Natural killer cell (primary cell): ENCODE data around the gene DAZAP2. TPM values are rescaled to one million over a fixed set of nuclear protein-coding genes. Genes with fewer than 3 reads are reported as not detected.

Source experiments
- ATAC-seq, 3 donors: fragments of 150-1000 bp in 2 of 3; fragments of 200-7000 bp in 1 of 3; cut with Tn5 transposase; 1 replicate in 1 of 3; 2 replicates in 2 of 3; pipeline ENCODE4 v1.10.0; 2021; ENCODE audit warnings: mild to moderate bottlenecking in 2 of 3, moderate library complexity in 2 of 3
- DNase-seq, 2 donors: peaks; one replicate each; pipeline versions ENCODE4 v3.0.0 to v3.0.0-alpha.2; 2013 to 2021; ENCODE audit warnings: mixed read lengths in 1 of 2
- H3K27ac ChIP-seq: one replicate; pipeline ENCODE4 v1.5.1; 2013; ENCODE audit warnings: mild to moderate bottlenecking, low read length
- H3K27me3 ChIP-seq: one replicate; pipeline ENCODE4 v1.6.1; 2013; ENCODE audit warnings: low read length; ENCODE audit not compliant: control insufficient read depth, insufficient read depth
- H3K36me3 ChIP-seq: one replicate; pipeline ENCODE4 v1.6.1; 2013; ENCODE audit warnings: low read length; ENCODE audit not compliant: control insufficient read depth, insufficient read depth
- H3K4me1 ChIP-seq: one replicate; pipeline ENCODE4 v1.6.1; 2013; ENCODE audit warnings: low read length; ENCODE audit not compliant: control insufficient read depth, insufficient read depth
- H3K4me3 ChIP-seq: one replicate; pipeline ENCODE4 v1.5.1; 2013; ENCODE audit warnings: low read length
- H3K9me3 ChIP-seq: one replicate; pipeline ENCODE4 v1.6.1; 2013; ENCODE audit warnings: low read length; ENCODE audit not compliant: control insufficient read depth, insufficient read depth
- H3K27ac Mint-ChIP-seq, 2 donors: one replicate each; pipeline ENCODE4 v1.8.0; 2022; ENCODE audit warnings: mild to moderate bottlenecking in 2 of 2, mixed read lengths in 2 of 2, moderate library complexity in 1 of 2
- H3K27me3 Mint-ChIP-seq, 2 donors: one replicate each; pipeline ENCODE4 v1.8.0; 2022; ENCODE audit warnings: low read depth in 2 of 2, mixed read lengths in 2 of 2
- H3K36me3 Mint-ChIP-seq: one replicate; pipeline ENCODE4 v1.8.0; 2022; ENCODE audit warnings: mixed read lengths
- H3K4me1 Mint-ChIP-seq, 2 donors: one replicate each; pipeline ENCODE4 v1.8.0; 2022; ENCODE audit warnings: mixed read lengths in 2 of 2
- H3K4me3 Mint-ChIP-seq: one replicate; pipeline ENCODE4 v1.8.0; 2022; ENCODE audit warnings: mild to moderate bottlenecking, moderate library complexity, mixed read lengths
- H3K9me3 Mint-ChIP-seq, 2 donors: one replicate each; pipeline ENCODE4 v1.8.0; 2022; ENCODE audit warnings: mixed read lengths in 2 of 2
- WGBS: methylation state at CpG from one replicate; pipeline ENCODE4 v1.1.7; 2013; ENCODE audit warnings: missing lambda C conversion rate; ENCODE audit not compliant: insufficient coverage; 5-methylcytosine and 5-hydroxymethylcytosine counted together
- intact Hi-C: fragments of 100-400 bp; cut with micrococcal nuclease; formaldehyde crosslinking; loops from one replicate; pipeline ENCODE4 v1.14.2; 2022
- total RNA-seq, 4 donors: library from RNA; stranded (reverse); fragments of 120-200 nt in 1 of 4; gene quantifications; one replicate each; pipeline versions ENCODE4 v1.2.3 to v1.2.4, GENCODE V29; 2013 to 2022
- TF ChIP-seq, protein P1 (sequence below): fragments of 200-600 bp; IDR thresholded peaks from one replicate; pipeline ENCODE4 v1.8.0; 2022; ENCODE audit warnings: antibody characterized with exemption

Gene DAZAP2
- total RNA-seq, 3 donors from 2014 or later (not counting 1 experiment from before 2014, with no cell fraction given): 316 to 350 (median 325) TPM

DNA sequence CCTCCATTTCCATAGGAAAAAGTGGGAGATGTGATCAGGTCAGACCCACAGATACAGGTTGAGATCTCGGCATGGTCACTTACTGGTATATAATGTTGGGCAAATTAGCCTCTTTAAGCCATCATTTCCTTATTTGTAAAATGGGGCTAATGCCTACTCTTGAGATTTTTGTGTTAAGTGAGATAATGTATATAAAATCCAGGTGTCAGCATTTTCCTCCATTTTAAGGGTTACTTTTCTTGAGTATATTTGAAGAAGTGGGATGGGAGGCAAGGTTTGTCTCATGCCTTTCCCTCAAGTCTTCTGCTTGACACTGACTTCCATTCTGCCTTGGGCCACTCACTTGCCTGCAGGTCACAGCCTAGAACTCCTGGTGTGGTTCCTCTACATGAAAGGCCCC lies 10.7 kb upstream of the DAZAP2 start:
- H3K27me3 Mint-ChIP-seq: no peaks in the 10 kb centered on the region

DNA sequence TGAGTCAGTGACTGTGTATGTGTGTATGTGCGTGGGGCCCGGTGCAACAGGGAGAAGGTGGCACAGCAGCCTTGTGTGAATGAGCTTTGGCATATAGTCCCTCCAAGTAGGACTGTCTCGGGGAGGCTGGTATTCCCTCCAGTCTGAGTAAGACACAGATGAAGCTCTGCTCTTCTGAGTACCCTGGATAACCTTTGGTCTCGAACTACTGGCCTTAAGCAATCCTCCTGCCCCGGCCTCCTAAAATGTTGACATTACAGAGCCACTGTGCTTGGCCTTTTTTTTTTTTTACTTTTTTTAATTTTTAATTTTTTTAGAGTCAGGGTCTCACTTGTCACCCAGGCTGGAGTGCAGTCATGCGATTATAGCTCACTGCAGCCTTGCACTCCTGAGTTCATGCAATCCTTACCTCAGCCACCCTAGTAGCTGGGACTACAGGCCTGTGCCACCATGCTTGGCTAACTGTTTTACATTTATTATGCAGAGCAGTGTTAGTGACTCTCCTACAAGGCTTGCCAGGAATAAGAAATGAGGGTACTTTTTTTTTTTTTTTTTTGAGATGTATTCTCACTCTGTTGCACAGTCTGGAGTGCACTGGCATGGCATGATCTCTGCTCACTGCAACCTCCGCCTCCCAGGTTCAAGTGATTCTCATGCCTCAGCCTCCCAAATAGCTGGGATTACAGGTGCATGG lies 9.4 kb upstream of the DAZAP2 start:
- no peaks in the 10 kb centered on the region for H3K36me3 ChIP-seq
- H3K27ac ChIP-seq: no peak overlapping the region
- H3K4me1 ChIP-seq: no peaks in the 10 kb centered on the region
- DNase-seq (no peak), ATAC-seq (no peak)
- intact Hi-C loops: no loop called here
- no peaks in the 10 kb centered on the region for H3K36me3 Mint-ChIP-seq
- no peak overlapping the region for H3K27ac Mint-ChIP-seq
- no peak overlapping the region for H3K4me3 ChIP-seq
- no peaks in the 10 kb centered on the region for H3K27me3 ChIP-seq
- TF ChIP-seq, protein P1, sequence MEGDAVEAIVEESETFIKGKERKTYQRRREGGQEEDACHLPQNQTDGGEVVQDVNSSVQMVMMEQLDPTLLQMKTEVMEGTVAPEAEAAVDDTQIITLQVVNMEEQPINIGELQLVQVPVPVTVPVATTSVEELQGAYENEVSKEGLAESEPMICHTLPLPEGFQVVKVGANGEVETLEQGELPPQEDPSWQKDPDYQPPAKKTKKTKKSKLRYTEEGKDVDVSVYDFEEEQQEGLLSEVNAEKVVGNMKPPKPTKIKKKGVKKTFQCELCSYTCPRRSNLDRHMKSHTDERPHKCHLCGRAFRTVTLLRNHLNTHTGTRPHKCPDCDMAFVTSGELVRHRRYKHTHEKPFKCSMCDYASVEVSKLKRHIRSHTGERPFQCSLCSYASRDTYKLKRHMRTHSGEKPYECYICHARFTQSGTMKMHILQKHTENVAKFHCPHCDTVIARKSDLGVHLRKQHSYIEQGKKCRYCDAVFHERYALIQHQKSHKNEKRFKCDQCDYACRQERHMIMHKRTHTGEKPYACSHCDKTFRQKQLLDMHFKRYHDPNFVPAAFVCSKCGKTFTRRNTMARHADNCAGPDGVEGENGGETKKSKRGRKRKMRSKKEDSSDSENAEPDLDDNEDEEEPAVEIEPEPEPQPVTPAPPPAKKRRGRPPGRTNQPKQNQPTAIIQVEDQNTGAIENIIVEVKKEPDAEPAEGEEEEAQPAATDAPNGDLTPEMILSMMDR: no peak
- no peak overlapping the region for H3K4me3 Mint-ChIP-seq
- no peaks in the 10 kb centered on the region for H3K9me3 Mint-ChIP-seq
- H3K9me3 ChIP-seq: no peaks in the 10 kb centered on the region
- no peaks in the 10 kb centered on the region for H3K27me3 Mint-ChIP-seq
- WGBS: 98% methylated on average over 7 of the region's 7 CpGs
- H3K4me1 Mint-ChIP-seq: no peaks in the 10 kb centered on the region

More for the DNA sequence above, 10.7 kb upstream of the DAZAP2 start:
- no peak overlapping the region for H3K27ac Mint-ChIP-seq
- WGBS: 100% methylated on average over 1 of the region's 1 CpG
- intact Hi-C loops: no loop called here
- no peaks in the 10 kb centered on the region for H3K9me3 Mint-ChIP-seq
- Histone ChIP-seq H3K27me3 (no peaks in the 10 kb centered on the region), H3K36me3 (no peaks in the 10 kb centered on the region), H3K4me1 (no peaks in the 10 kb centered on the region), H3K9me3 (no peaks in the 10 kb centered on the region), H3K4me3 (no peak overlapping the region), H3K27ac (no peak overlapping the region)
- H3K36me3 Mint-ChIP-seq: no peaks in the 10 kb centered on the region
- DNase-seq (no peak), ATAC-seq (no peak)
- TF ChIP-seq, protein P1: no peak
- H3K4me3 Mint-ChIP-seq: no peak overlapping the region
- H3K4me1 Mint-ChIP-seq: no peaks in the 10 kb centered on the region

DNA sequence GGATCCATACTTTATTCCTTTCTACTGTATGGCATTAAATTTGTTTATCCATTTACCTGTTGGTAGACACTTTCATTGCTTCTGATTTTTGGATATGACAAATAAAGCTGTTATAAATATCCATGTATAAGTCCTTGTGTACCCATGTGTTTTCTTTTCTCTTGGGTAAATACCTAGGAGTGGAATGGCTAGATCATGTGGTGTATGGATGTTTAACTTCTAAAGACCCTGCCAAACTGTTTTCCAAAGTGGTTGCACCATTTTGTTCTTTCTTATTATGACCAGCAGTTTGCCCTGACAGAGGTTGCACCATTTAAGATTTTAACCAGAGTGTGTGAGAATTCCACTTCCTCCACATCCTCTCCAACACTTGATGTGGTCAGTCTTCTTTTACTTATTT lies 6.0 kb upstream of the DAZAP2 start:
- Mint-ChIP-seq H3K4me3 (no peak overlapping the region), H3K4me1 (peaks cover 0 to under 1% of the 10 kb centered on the region in 2 donors), H3K27ac (no peak overlapping the region), H3K9me3 (no peaks in the 10 kb centered on the region), H3K27me3 (no peaks in the 10 kb centered on the region), H3K36me3 (no peaks in the 10 kb centered on the region)
- TF ChIP-seq, protein P1: no peak
- Histone ChIP-seq H3K27ac (no peak overlapping the region), H3K27me3 (no peaks in the 10 kb centered on the region), H3K36me3 (no peaks in the 10 kb centered on the region), H3K9me3 (no peaks in the 10 kb centered on the region), H3K4me1 (no peaks in the 10 kb centered on the region), H3K4me3 (no peak overlapping the region)
- ATAC-seq (no peak), DNase-seq (no peak)
- intact Hi-C loops: no loop called here

DNA sequence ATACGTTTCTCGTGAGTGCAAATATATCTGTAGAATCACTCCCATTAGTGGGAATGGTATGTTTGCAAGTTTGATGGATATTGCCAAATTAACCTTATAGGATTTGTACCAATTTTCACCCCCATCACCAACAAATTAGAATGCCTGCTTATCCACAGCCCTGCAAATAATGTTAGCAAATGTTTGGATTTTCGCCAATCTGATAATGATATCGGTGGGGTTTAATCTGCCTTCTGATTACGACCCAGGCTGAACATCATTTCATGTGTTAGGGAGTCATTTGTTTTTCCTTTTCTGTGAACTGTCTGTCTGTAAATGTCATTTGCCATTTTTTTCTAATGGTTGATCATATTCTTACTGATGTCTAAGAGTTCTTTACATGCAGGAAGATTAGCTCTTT lies 4.1 kb upstream of the DAZAP2 start:
- ATAC-seq: no peak
- no peaks in the 10 kb centered on the region for H3K9me3 ChIP-seq
- WGBS: 66% methylated on average over 3 of the region's 5 CpGs
- H3K9me3 Mint-ChIP-seq: no peaks in the 10 kb centered on the region
- H3K36me3 Mint-ChIP-seq: no peaks in the 10 kb centered on the region
- no peak overlapping the region for H3K27ac Mint-ChIP-seq
- no peak for DNase-seq
- H3K27ac ChIP-seq: no peak overlapping the region
- no peak overlapping the region for H3K4me3 ChIP-seq
- no peak overlapping the region for H3K4me3 Mint-ChIP-seq
- intact Hi-C loops: no loop called here
- H3K4me1 Mint-ChIP-seq: peaks cover 14 to 17% of the 10 kb centered on the region in 2 donors
- H3K4me1 ChIP-seq: peaks cover 8% of the 10 kb centered on the region
- TF ChIP-seq, protein P1: no peak
- no peaks in the 10 kb centered on the region for H3K36me3 ChIP-seq
- H3K27me3 Mint-ChIP-seq: no peaks in the 10 kb centered on the region
- no peaks in the 10 kb centered on the region for H3K27me3 ChIP-seq
